GM12801 (cell line): Measurements from ENCODE around the gene FAF1.

Experiments
- TF ChIP-seq, protein P1 (sequence below): IDR thresholded peaks from one replicate; pipeline ENCODE4 v1.5.1; 2011; ENCODE audit warnings: control low read depth; ENCODE audit not compliant: insufficient read length; ENCODE audit errors: extremely low read depth

Gene FAF1

DNA sequence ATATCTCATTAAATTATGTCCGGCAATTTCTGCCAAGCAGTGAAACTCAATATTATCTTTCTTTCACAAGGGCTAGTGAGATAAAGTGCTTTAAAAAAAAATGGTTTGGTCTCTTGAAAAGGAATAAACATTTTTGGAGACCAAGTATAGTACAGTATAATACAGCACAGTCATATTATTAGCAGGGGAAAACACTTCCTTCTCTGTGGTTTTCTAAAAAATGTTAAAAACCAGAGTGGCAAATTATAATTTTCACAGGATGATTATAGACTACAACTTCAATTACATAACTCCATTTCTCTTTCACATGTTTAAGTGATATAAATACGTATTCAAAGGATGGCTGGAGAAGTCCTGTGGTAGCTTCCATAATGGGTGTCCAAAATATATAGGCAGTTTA lies 366.6 kb downstream of the FAF1 start:
- TF ChIP-seq, protein P1, sequence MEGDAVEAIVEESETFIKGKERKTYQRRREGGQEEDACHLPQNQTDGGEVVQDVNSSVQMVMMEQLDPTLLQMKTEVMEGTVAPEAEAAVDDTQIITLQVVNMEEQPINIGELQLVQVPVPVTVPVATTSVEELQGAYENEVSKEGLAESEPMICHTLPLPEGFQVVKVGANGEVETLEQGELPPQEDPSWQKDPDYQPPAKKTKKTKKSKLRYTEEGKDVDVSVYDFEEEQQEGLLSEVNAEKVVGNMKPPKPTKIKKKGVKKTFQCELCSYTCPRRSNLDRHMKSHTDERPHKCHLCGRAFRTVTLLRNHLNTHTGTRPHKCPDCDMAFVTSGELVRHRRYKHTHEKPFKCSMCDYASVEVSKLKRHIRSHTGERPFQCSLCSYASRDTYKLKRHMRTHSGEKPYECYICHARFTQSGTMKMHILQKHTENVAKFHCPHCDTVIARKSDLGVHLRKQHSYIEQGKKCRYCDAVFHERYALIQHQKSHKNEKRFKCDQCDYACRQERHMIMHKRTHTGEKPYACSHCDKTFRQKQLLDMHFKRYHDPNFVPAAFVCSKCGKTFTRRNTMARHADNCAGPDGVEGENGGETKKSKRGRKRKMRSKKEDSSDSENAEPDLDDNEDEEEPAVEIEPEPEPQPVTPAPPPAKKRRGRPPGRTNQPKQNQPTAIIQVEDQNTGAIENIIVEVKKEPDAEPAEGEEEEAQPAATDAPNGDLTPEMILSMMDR, result no peak

DNA sequence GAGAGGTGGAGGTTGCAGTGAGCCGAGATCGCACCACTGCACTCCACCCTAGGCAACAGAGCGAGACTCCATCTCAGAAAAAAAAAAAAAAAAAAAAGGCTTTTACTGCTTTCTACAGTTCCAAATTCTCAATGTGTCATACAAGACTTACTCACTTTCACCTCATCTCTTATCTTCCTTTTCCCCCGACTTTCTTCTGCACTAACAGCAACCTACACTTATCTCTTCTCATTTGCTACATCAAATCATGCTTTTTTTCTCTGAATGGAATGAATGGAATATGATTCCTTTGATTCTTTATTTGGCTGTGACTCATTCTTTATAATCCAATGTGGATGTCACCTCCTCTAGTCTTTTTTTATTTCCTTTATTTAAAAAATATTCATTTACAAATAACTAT lies 368.5 kb downstream of the FAF1 start:
- TF ChIP-seq, protein P1, result no peak

DNA sequence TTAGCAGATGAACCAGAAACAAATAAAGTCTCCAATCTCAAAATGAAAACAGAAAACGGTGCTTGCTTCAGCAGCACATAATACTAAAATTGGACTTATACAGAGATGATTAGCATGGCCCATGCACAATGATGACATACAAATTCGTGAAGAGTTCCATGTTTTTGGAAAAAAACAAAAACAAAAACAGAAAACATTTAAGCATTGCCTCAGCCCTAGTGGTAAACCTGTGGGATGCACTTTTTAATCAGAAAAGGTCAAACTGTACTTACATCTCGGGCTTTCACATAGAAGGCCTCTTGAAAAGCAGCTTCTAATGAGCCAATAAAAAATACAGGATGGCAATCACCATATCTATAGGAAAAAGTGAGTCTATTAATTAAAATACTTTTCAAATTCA lies 377.7 kb downstream of the FAF1 start:
- TF ChIP-seq, protein P1, result no peak

DNA sequence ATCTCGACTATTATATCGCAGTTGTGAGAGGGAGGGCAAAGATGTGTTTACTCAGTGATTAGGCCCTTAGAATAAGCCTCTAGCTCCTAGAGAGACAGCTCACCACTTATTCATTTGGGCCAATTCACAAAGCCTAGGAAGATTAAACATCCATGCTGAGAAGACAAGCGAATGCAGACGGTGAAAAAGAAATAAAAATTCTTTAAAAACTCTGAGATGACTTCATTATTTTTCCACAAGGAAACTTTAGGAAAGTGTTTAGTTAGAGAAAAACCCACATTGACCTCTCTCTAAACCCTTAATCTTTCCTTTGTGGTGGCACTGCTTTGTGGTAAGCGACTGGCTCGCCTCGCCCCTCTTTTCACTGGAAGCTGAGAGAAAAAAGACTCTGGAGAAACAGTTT lies 390.0 kb downstream of the FAF1 start:
- TF ChIP-seq, protein P1, result no peak

DNA sequence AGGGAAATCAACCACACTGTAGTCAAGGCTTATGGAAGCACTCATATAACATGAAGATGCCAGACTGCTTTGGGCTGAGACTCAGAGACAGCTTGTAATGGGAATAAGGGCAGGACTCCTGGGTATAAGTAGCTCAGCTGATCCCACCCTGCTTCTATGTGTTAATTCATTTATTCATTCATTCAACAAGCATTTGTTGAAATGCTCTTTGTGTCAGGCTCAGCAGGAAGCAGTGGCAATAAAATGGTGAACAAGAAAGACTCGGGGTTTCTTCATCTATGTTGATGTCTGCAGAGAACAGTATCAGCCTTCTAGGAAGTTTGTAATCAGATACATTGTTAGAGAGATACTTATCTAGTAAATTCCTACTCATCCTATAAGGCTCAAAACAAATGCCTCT lies 391.3 kb downstream of the FAF1 start:
- TF ChIP-seq, protein P1, result no peak

DNA sequence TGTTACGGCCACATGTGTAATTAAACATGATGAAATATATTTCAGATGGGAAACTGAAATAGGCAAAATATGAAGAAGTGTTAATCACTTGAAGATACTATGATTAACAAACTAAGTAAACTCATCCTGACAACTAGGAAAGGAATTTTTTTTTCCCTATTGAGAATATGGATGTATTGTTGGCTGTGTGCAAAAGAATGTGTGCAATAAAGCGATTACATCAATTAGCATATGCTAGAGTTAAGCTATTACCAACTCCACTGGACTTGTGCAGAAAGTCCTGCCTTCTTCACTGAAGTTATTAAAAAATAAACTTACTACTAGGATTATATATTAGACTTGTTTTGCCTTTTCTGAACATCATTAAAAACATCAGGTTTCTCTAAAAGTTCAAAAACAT lies 393.7 kb downstream of the FAF1 start:
- TF ChIP-seq, protein P1, result no peak

DNA sequence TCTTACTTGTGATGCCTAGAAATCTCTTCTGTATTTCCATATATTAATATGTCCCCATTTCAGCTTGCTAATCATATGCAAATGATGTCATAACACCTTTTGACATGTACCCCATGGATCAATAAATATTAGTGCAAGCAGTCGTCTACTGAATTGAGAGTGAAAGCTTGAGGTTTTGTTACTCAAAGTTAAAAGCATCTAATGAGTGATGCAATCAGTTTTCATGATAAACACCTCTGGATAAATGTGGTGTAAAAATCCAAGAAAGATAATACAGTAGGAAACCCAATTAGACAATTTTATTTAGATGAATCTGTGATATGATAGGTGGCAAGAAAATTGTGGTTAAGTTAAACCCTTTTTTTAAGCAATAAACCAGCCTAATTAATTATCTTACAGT lies 395.6 kb downstream of the FAF1 start:
- TF ChIP-seq, protein P1, result no peak

DNA sequence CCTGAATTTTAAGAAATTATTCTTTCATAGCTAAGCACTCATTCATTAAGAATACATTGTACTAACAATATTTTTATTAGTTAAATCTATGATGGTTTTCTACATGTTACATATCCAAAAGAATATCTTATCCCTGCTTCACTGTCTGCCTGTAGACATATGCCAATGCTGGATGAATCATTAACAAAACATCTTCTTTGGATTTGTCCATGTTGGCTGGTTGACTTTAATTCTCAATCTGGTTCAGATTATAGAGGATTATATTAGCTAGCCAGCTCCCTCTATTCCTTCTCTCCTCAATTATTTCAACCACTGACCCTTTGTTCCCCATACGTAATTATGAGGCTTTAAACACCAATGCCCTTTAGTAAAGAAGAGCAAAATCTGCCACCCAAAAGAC lies 398.0 kb downstream of the FAF1 start:
- TF ChIP-seq, protein P1, result no peak
